Testis (tissue), 2 donors: ENCODE measurements around the gene CDC123.
"Not testable (repeated sequence)": the region's sequence is repeated elsewhere in the genome, so short reads cannot be mapped to it uniquely, and the experiment has no call there.

ENCODE experiments used
- POLR2A ChIP-seq: fragments of 450-650 bp; IDR thresholded peaks from one replicate; pipeline ENCODE4 v1.6.1; 2017; ENCODE audit warnings: antibody characterized with exemption, mild to moderate bottlenecking, moderate library complexity
- TF ChIP-seq, protein P1 (sequence below), 3 experiments: fragments of 450-650 bp in 2 of 3; fragments of 200-600 bp in 1 of 3; sonication (generic) in 1 of 3; IDR thresholded peaks; one replicate each; pipeline ENCODE4 v1.5.1; 2016 to 2019; ENCODE audit warnings: antibody characterized with exemption in 3 of 3, mild to moderate bottlenecking in 2 of 3, moderate library complexity in 1 of 3

DNA sequence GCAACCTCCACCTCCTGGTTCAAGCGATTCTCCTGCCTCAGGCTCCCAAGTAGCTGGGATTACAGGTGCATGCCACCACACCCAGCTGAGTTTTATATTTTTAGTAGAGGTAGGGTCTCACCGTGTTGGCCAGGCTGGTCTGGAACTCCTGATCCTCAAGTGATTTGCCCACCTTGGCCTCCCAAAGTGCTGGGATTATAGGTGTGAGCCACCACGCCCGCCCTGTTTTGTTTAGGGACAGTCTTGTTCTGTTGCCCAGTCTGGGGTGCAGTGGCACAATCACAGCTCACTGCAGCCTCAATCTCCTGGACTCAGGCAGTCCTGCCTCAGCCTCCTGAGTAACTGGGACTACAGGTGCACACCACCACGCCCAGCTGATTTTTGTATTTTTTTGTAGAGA lies 54.7 kb downstream of the CDC123 start:
- not testable (repeated sequence) for TF ChIP-seq POLR2A
- TF ChIP-seq, protein P1, sequence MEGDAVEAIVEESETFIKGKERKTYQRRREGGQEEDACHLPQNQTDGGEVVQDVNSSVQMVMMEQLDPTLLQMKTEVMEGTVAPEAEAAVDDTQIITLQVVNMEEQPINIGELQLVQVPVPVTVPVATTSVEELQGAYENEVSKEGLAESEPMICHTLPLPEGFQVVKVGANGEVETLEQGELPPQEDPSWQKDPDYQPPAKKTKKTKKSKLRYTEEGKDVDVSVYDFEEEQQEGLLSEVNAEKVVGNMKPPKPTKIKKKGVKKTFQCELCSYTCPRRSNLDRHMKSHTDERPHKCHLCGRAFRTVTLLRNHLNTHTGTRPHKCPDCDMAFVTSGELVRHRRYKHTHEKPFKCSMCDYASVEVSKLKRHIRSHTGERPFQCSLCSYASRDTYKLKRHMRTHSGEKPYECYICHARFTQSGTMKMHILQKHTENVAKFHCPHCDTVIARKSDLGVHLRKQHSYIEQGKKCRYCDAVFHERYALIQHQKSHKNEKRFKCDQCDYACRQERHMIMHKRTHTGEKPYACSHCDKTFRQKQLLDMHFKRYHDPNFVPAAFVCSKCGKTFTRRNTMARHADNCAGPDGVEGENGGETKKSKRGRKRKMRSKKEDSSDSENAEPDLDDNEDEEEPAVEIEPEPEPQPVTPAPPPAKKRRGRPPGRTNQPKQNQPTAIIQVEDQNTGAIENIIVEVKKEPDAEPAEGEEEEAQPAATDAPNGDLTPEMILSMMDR (IDR thresholded peaks at IDR 0.05) = not testable (repeated sequence)
